GM12865 (cell line): ENCODE results near the gene TOPBP1.

Source experiments
- DNase-seq: peaks from one replicate; pipeline ENCODE4 v3.0.0; 2010; ENCODE audit warnings: low read depth
- H3K4me3 ChIP-seq: 2 replicates; pipeline ENCODE4 v1.5.1; 2011; ENCODE audit warnings: mild to moderate bottlenecking, low read depth, low read length, control low read depth
- TF ChIP-seq, protein P1 (sequence below): IDR thresholded peaks from 2 replicates; pipeline ENCODE4 v1.5.1; 2011; ENCODE audit warnings: low read length, control low read depth, low read depth, inconsistent platforms; ENCODE audit not compliant: insufficient read depth; ENCODE audit errors: missing control alignments

The TOPBP1 gene

DNA sequence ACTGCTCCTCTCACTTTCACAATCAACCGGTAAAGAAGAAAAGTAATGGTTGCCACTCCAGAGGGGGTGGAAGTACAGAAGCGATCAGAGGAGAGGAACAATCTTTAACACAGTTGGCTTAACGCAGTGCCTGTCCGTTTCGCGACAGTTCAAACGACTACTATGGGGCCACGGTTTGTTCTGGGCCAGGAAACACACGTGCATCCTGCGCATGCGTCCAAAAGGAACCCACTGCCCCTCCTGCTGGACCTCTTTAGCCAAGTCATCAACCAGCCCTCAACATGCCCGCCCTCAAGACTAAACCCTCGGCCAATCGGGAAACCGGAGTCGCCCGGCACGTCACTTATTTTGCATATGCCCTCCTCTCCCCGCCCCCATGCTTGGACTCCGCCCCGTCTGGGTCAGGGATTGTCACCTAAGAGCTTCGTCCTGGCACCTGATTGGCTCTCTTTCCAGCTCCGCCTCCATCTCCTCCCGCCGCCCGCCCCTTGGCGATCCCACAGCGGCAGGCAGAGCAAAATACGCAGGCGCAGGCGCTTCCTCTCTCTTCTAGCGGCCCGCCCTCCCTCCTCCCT is 88.6 kb downstream of the TOPBP1 start:
- DNase-seq = peak; percentile 100
- TF ChIP-seq, protein P1, sequence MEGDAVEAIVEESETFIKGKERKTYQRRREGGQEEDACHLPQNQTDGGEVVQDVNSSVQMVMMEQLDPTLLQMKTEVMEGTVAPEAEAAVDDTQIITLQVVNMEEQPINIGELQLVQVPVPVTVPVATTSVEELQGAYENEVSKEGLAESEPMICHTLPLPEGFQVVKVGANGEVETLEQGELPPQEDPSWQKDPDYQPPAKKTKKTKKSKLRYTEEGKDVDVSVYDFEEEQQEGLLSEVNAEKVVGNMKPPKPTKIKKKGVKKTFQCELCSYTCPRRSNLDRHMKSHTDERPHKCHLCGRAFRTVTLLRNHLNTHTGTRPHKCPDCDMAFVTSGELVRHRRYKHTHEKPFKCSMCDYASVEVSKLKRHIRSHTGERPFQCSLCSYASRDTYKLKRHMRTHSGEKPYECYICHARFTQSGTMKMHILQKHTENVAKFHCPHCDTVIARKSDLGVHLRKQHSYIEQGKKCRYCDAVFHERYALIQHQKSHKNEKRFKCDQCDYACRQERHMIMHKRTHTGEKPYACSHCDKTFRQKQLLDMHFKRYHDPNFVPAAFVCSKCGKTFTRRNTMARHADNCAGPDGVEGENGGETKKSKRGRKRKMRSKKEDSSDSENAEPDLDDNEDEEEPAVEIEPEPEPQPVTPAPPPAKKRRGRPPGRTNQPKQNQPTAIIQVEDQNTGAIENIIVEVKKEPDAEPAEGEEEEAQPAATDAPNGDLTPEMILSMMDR = peak; percentile 16

DNA sequence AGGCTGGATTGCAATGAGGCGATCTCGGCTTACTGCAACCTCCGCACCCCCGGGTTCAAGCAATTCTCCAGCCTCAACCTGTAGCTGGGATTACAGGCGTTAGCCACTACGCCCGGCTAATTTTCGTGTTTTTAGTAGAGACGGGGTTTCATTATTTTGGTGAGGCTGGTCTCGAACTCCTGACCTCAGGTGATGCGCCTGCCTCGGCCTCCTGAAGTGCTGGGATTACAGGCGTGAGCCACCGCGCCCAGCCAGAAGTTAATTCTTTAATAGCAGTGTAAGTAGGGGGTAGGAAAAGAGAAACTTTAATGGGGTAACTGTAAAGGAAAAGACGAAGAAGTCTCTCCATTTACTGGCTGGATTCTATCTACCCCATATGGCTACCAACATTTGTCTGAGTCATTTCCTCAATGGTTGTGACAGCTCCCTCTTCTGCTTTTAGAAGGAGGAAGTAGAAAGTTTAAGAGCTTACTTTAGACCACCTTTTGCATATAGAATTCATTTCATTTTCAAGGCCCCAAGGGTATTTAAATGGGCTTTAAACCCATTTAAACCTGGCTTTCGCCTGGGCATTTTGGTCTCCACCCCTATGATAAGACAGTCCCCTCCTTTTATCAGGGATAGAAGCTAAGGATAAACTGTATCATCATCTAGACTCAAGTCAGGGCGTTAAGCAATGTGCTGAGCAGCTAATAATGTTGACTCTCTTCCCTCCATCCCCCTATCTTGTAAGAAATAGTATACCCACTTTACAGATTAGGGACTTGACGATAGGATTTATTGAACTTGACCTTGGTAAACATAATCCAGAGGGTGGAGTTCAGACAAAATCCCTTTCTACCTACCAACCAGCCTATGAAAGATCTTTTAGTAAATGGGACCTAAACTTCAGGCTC is 89.3 kb downstream of the TOPBP1 start:
- TF ChIP-seq, protein P1 = no peak
- DNase-seq = peak; percentile 90
- H3K4me3 ChIP-seq = peak overlapping the region; percentile 62

More for the DNA sequence above, 88.6 kb downstream of the TOPBP1 start:
- H3K4me3 ChIP-seq = peak overlapping the region; percentile 73

DNA sequence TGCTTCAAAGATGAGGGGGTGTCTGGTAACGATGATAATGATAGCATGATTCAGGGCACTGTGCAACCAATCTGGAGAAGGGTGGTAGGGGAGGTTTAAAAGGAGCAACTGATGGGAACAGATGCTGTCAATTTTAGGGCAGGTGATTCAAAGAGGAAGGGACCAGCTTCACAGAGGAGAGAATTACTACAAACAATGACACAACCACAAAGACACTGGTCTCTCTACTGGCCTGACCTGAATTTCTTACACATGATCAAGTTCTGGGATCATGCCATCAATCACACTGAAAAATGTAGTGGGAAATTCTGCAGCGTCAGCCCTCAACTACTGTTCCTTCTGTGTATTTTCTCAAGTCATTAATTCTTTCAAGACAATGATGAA is 90.8 kb downstream of the TOPBP1 start:
- no peak overlapping the region for H3K4me3 ChIP-seq
- TF ChIP-seq, protein P1 = no peak
- no peak for DNase-seq

DNA sequence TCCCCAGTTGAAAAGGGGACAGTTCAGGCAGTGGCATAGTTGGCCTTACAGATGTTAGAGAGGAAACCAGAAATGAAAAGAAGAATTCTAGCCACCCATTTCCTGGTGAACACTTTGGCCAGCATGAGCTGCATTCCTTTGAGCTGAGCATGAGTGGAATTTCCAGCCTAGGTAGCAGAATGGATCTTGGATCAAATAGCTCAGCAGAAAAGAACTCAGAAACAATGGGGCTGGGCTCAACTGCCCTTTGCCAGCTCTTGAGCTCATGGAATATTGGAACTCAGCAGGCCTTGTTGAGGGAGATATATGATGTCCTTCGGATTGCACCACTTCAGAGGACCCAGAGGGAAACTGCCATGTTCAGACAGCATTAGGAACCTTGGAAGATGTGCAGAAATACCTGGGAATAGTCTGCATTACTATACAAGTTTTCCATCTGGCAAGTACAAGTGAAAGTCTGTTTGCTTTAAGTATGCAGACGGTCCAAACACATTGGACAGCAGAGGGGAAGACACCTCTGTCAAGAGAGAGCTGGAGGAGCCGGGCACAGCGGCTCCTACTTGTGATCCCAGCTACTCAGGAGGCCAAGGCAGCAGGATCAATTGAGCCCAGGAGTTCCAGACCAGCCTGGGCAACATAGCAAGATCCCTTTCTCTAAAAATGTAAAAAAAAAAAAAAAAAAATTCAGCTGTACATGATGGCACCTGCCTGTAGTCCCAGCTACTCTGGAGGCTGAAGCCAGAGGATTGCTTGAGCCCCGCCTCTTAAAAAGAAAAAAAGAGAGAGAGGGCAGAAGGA is 91.4 kb downstream of the TOPBP1 start:
- H3K4me3 ChIP-seq = no peak overlapping the region
- TF ChIP-seq, protein P1 = no peak
- no peak for DNase-seq

DNA sequence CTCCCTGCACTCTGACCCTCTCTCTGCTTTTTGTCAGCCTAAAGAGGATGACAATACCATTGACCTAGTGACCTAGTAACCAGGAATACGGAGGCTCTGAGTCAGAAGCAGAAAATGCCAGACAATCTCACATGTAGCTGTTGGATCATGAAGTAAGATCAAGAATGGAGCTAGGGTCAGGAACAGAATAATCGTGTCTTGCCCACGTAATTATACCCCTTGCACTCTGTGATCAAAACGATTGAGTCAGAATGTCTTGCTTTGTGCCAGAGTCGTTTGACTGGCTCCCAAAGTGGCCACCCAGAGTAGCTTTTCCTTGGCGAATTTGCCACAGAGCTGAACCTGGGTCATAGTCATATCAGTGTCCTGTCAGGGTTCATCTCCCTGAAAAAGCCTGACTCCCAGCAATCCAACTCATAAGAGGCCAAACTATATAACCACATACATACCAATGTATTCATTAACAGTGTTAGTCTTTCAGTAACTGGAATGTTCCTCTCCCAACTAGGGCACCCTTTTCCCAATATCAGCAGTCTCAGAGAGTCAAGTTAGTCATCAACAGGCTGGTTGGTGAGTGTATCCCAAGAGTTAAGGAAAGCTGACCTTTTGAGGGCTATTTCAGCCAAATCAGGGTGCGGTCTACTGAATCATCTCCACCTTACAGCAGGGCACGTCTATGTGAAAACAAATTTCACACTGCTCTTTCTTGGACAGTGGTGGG is 93.3 kb downstream of the TOPBP1 start:
- H3K4me3 ChIP-seq = no peak overlapping the region
- DNase-seq = no peak
- TF ChIP-seq, protein P1 = no peak

DNA sequence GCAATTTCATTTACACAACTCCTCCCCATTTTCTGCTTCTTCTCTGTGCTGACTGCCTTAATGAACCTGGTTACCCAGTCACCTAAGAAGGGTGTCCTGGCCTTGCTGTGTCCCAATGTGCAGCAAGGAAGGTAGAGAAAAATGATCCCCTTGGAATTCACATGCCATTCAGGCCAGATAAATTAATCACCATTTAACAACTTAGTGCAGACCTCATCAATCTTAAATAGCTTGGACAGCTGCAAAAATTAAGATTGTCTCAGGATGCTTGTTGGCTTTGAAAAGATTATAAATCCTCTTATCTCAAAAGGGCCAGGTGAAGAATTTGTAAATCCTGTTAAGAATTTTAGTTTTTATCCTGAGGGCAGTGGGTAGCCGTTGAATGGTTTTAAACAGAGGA is 97.9 kb downstream of the TOPBP1 start:
- no peak for DNase-seq
- TF ChIP-seq, protein P1 = no peak
- no peak overlapping the region for H3K4me3 ChIP-seq
